ENCODE measurements around the gene GNAS.

Gene GNAS

DNA sequence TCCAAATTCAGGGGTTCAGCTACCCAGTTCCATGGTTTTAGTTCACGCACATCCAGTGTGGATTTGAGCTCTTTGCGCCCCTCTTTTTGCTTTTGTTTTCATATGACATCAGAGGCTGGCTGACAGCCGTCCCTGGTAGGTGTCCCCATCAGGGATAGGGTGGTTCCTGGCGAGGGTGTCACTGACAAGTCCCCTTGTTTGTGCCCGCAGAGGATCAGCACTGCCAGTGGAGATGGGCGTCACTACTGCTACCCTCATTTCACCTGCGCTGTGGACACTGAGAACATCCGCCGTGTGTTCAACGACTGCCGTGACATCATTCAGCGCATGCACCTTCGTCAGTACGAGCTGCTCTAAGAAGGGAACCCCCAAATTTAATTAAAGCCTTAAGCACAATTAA lies 58.0 kb downstream of the GNAS start:
- Histone ChIP-seq H3K9me3 (ENCODE audit: control insufficient read depth, insufficient read depth, low read length) (no peaks in the 10 kb centered on the region), H3F3A (ENCODE audit: control insufficient read depth, insufficient read depth) (peaks cover 52% of the 10 kb centered on the region), H3K36me3 (ENCODE audit: control insufficient read depth, low read length) (peaks cover 61% of the 10 kb centered on the region), H3K27me3 (ENCODE audit: control insufficient read depth, low read length) (no peaks in the 10 kb centered on the region), H3K9me2 (replicated peaks; ENCODE audit: control insufficient read depth, low read length) (no peaks in the 10 kb centered on the region), H4K20me1 (ENCODE audit: control insufficient read depth, insufficient read depth, low read depth, low read length) (peaks cover 4% of the 10 kb centered on the region; the same call in 1 of the 2 replicates), H3K4me2 (ENCODE audit: low read length) (no peak overlapping the region), H3K79me2 (ENCODE audit: control insufficient read depth, low read length) (peaks cover 3% of the 10 kb centered on the region; the same call in 1 of the 2 replicates), H3K27ac (ENCODE audit: low read depth, low read length) (no peak overlapping the region), H3K4me3 (ENCODE audit: low read length) (no peak overlapping the region), H3K4me1 (ENCODE audit: control insufficient read depth, low read length) (peaks cover 31% of the 10 kb centered on the region)
- TF ChIP-seq, protein P1, sequence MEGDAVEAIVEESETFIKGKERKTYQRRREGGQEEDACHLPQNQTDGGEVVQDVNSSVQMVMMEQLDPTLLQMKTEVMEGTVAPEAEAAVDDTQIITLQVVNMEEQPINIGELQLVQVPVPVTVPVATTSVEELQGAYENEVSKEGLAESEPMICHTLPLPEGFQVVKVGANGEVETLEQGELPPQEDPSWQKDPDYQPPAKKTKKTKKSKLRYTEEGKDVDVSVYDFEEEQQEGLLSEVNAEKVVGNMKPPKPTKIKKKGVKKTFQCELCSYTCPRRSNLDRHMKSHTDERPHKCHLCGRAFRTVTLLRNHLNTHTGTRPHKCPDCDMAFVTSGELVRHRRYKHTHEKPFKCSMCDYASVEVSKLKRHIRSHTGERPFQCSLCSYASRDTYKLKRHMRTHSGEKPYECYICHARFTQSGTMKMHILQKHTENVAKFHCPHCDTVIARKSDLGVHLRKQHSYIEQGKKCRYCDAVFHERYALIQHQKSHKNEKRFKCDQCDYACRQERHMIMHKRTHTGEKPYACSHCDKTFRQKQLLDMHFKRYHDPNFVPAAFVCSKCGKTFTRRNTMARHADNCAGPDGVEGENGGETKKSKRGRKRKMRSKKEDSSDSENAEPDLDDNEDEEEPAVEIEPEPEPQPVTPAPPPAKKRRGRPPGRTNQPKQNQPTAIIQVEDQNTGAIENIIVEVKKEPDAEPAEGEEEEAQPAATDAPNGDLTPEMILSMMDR (IDR thresholded peaks at IDR 0.05; ENCODE audit: low read depth, low read length, poor library complexity, severe bottlenecking) = no peak
- TF ChIP-seq EZH2phosphoT487 (IDR thresholded peaks at IDR 0.05; ENCODE audit: borderline replicate concordance, low read length) = no peak

DNA sequence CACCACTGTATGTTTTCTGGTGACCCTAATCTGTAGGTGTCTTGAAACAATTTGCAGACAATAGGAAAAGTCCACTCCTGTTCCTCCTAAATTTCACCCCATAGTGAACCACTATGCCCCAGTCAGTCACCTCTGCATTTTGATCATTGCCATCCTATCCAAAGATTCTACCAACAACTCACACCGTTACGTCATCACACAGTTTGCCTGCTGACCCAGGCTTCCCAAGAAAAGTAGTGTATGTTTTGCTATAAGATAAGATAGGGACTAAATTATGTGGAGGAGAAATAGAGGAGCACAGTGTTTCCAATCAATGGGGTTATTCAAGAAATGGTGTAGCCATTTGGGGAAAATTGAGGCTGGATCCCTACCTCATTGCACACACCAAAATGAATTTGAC lies 58.8 kb downstream of the GNAS start:
- TF ChIP-seq, protein P1 (IDR thresholded peaks at IDR 0.05; ENCODE audit: low read depth, low read length, poor library complexity, severe bottlenecking) = no peak
- no peak for TF ChIP-seq EZH2phosphoT487 (IDR thresholded peaks at IDR 0.05; ENCODE audit: borderline replicate concordance, low read length)
- Histone ChIP-seq H3K9me3 (ENCODE audit: control insufficient read depth, insufficient read depth, low read length) (no peaks in the 10 kb centered on the region), H3F3A (ENCODE audit: control insufficient read depth, insufficient read depth) (peaks cover 49% of the 10 kb centered on the region), H3K36me3 (ENCODE audit: control insufficient read depth, low read length) (peaks cover 53% of the 10 kb centered on the region), H3K4me3 (ENCODE audit: low read length) (no peak overlapping the region), H3K4me1 (ENCODE audit: control insufficient read depth, low read length) (peaks cover 23% of the 10 kb centered on the region), H3K27me3 (ENCODE audit: control insufficient read depth, low read length) (no peaks in the 10 kb centered on the region), H3K79me2 (ENCODE audit: control insufficient read depth, low read length) (no peaks in the 10 kb centered on the region; the same call in 1 of the 2 replicates), H4K20me1 (ENCODE audit: control insufficient read depth, insufficient read depth, low read depth, low read length) (peaks cover 4% of the 10 kb centered on the region; the same call in 1 of the 2 replicates), H3K9me2 (replicated peaks; ENCODE audit: control insufficient read depth, low read length) (no peaks in the 10 kb centered on the region), H3K4me2 (ENCODE audit: low read length) (no peak overlapping the region), H3K27ac (ENCODE audit: low read depth, low read length) (no peak overlapping the region)

DNA sequence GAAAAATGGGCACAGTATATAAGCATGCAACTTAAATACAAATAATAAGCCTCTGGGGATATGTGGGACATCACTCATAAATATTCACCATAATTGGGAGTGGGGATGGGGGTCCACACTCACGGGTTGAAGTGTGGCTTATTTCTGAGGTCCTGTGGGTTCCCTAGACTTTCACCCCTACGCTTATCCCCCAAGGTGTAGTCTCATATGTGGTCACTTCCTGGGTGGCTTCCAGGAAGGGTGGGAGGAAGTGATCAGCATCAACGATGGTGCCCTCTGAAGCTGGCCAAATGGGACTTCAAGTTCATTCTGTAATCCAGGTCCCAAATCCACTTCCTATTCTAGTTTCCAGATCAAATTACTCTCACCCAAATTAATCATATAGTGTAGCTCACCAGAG lies 59.5 kb downstream of the GNAS start:
- no peak for TF ChIP-seq EZH2phosphoT487 (IDR thresholded peaks at IDR 0.05; ENCODE audit: borderline replicate concordance, low read length)
- TF ChIP-seq, protein P1 (IDR thresholded peaks at IDR 0.05; ENCODE audit: low read depth, low read length, poor library complexity, severe bottlenecking) = no peak
- H4K20me1 ChIP-seq (ENCODE audit: control insufficient read depth, insufficient read depth, low read depth, low read length) = peaks cover 4% of the 10 kb centered on the region; the same call in 1 of the 2 replicates
- H3F3A ChIP-seq (ENCODE audit: control insufficient read depth, insufficient read depth) = peaks cover 48% of the 10 kb centered on the region
- peaks cover 16% of the 10 kb centered on the region for H3K4me1 ChIP-seq (ENCODE audit: control insufficient read depth, low read length)
- H3K27ac ChIP-seq (ENCODE audit: low read depth, low read length) = no peak overlapping the region
- peaks cover 46% of the 10 kb centered on the region for H3K36me3 ChIP-seq (ENCODE audit: control insufficient read depth, low read length)
- H3K9me2 ChIP-seq (replicated peaks; ENCODE audit: control insufficient read depth, low read length) = no peaks in the 10 kb centered on the region
- no peaks in the 10 kb centered on the region; the same call in 1 of the 2 replicates for H3K79me2 ChIP-seq (ENCODE audit: control insufficient read depth, low read length)
- no peak overlapping the region for H3K4me3 ChIP-seq (ENCODE audit: low read length)
- no peaks in the 10 kb centered on the region for H3K9me3 ChIP-seq (ENCODE audit: control insufficient read depth, insufficient read depth, low read length)
- no peaks in the 10 kb centered on the region for H3K27me3 ChIP-seq (ENCODE audit: control insufficient read depth, low read length)
- H3K4me2 ChIP-seq (ENCODE audit: low read length) = no peak overlapping the region

Data from DOHH2 (cell line).